ENCODE measurements around the gene LMBR1L.
A peak's percentile ranks its signal among the peaks of the same experiment; 100 is the strongest.

LMBR1L gene

DNA sequence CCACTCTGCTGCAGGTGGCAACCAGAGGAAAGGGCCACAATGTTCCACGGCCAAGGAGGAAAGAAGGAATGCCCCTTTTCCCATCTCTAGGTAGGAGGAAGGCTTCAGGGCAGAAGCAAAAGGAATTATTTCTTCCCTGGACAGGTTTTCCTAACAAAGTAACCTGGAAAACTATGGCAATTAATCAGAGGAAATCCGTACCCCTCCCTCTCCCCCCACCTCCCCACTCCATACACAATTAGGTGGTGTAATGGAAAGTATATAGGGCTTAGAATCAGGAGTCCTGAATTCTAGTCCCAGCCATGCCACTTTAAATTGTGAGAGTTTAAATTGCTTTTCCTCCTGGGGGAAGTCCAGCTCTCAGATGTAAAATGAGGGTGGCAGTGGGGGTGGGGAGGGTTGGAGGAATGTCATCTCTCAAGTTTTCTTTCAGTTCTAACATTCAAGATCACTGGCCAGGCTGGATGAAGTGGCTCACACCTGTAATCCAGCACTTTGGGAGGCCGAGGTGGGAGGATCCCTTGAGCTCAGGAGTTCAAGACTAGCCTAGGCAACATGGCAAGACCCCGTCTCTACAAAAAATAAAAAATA, 17.7 kb downstream of the LMBR1L start:
- peak; percentile 26 for DNase-seq (ENCODE audit: low spot score)
- in situ Hi-C loops (cut with MboI; ENCODE audit: low sequenced_read_pairs, unreplicated experiment): no loop called here
- TF ChIP-seq, protein P1, sequence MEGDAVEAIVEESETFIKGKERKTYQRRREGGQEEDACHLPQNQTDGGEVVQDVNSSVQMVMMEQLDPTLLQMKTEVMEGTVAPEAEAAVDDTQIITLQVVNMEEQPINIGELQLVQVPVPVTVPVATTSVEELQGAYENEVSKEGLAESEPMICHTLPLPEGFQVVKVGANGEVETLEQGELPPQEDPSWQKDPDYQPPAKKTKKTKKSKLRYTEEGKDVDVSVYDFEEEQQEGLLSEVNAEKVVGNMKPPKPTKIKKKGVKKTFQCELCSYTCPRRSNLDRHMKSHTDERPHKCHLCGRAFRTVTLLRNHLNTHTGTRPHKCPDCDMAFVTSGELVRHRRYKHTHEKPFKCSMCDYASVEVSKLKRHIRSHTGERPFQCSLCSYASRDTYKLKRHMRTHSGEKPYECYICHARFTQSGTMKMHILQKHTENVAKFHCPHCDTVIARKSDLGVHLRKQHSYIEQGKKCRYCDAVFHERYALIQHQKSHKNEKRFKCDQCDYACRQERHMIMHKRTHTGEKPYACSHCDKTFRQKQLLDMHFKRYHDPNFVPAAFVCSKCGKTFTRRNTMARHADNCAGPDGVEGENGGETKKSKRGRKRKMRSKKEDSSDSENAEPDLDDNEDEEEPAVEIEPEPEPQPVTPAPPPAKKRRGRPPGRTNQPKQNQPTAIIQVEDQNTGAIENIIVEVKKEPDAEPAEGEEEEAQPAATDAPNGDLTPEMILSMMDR (IDR thresholded peaks at IDR 0.05; ENCODE audit: borderline replicate concordance, control extremely low read depth, extremely low read depth, insufficient read depth, missing control alignments): no peak

DNA sequence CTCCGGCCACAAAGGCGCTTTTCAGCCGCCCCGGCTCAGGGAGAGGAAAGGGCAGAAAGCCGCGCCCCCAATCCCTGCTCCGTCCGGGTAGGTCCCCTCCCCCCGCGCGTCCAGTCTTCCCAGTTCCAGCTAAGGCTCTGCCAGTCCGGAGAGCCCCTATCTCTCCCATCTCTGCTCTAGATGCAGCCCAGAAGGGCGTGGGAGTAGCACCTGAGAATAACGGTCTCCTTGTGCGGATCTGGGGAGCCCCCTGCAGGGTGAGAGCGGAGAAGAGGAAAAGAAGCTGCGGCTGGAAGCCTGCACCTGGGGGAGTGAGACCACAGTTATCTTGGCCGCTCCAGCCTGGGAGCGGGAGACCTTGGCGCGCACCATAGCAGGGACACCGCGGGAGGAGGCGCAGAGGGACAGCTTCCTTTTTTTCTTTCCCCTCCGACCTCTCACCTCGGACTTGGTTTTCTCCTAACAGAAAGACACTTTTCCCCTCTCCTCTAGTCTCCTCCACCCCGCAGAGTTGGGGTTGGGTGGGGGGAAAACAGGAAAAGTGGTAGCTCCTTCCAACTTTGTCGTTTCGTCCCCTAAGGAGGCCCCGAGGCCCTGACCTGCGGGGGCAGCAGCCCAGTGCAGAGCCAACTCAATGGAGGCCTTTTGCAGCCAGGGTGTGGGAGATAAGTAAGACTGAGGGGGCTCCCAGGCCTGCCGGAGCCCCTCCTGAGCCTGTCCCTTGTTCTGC, 18.4 kb downstream of the LMBR1L start:
- in situ Hi-C loops (cut with MboI; ENCODE audit: low sequenced_read_pairs, unreplicated experiment): no loop called here
- TF ChIP-seq, protein P1 (IDR thresholded peaks at IDR 0.05; ENCODE audit: borderline replicate concordance, control extremely low read depth, extremely low read depth, insufficient read depth, missing control alignments): peak; percentile 62
- peak; percentile 86 for DNase-seq (ENCODE audit: low spot score)

DNA sequence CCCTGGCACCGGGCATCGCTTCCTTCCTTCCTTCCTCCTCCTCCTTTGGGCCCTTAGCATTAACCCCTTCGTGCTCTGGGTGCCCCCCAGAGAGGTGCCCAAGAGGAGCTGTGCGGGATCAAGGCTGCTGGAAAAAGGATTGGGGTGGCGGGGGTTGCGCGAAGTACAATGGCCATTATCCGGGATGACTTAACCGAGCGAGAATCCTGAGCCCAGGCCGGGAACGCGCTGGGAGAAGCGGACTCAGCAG, 18.9 kb downstream of the LMBR1L start:
- TF ChIP-seq, protein P1 (IDR thresholded peaks at IDR 0.05; ENCODE audit: borderline replicate concordance, control extremely low read depth, extremely low read depth, insufficient read depth, missing control alignments): no peak
- DNase-seq (ENCODE audit: low spot score): peak; percentile 32
- in situ Hi-C loops (cut with MboI; ENCODE audit: low sequenced_read_pairs, unreplicated experiment): no loop called here

DNA sequence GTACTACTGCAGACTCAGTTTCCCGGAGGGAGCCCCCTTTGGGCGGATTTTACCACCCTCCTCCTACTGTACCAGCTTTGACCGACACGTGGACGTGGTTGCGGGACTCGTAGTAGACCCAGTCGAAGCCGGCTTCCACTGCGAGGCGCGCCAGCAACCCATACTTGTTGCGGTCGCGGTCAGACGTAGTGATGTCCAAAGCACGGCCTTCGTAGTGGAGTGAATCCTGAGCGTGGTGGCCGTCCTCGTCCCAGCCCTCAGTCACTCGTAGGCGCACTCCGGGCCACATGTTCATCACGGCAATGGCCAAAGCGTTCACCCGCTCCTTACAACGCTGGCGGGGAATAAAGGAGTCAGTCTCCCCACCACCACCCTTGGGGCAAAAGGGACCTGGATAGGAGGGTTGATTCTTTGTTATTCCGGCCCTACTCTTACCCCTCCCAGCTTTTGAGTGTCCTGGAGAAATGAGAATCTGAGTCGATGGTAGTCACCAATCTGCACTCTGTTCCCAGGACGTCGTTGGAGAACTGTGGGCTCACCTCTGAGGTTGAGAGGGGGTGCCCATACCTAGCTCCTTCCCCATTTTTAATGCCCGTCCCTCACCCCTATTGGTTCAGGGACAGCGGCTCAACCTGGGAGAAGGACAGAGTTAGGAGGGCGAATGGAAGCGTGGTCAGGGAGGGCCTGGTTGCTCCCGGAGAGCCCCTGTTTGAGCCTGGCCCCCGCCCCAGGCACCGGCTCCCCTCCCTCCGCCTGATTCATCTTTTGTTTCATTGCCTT, 19.4 kb downstream of the LMBR1L start:
- in situ Hi-C loops (cut with MboI; ENCODE audit: low sequenced_read_pairs, unreplicated experiment): no loop called here
- peak; percentile 37 for DNase-seq (ENCODE audit: low spot score)
- TF ChIP-seq, protein P1 (IDR thresholded peaks at IDR 0.05; ENCODE audit: borderline replicate concordance, control extremely low read depth, extremely low read depth, insufficient read depth, missing control alignments): no peak

DNA sequence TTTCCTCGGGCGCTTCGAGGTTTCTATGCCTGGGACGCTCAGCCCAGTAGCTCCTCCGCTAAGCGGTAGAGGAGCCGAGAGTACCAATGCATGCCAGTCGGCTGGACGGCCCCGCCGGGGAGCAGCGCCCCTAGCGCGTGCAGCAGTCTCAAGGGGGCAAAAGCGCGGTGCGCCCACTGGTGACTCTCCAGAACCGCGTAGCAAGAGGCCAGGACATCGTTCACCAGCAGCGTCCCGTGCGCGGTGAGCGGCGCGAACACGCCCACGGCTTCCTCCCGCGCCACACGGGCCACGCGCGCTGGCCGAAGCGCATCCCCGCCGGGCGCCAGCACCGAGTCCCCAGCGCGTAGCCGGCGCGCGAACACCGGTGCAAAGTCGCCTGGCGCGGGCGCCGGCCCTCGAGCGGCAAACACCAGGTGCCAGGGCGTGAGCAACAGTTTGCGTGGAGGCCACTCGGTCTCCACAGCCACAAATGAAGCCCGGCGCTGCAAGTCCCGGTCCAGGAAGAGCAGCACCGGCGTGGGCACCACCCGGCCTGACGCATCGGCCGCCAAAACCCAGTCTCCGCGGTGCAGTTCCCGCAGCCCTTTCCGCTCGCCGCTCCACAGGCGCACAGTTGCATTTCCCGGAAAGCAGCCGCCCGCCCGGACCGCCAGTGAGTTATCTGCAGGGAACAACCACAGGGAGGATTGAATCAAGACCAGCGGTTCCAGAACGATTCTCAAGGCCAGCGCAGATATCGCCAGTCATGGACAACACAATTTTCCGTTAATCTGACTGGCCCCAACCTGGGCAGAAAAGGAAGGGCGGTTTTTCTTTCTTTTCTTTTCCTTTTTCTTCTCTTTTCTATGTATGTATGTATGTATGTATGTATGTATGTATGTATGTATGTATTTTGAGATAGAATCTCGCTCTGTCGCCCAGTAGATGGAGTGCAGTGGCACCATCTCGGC, 20.6 kb downstream of the LMBR1L start:
- TF ChIP-seq, protein P1 (IDR thresholded peaks at IDR 0.05; ENCODE audit: borderline replicate concordance, control extremely low read depth, extremely low read depth, insufficient read depth, missing control alignments): peak; percentile 5
- peak; percentile 34 for DNase-seq (ENCODE audit: low spot score)
- in situ Hi-C loops (cut with MboI; ENCODE audit: low sequenced_read_pairs, unreplicated experiment): no loop called here

DNA sequence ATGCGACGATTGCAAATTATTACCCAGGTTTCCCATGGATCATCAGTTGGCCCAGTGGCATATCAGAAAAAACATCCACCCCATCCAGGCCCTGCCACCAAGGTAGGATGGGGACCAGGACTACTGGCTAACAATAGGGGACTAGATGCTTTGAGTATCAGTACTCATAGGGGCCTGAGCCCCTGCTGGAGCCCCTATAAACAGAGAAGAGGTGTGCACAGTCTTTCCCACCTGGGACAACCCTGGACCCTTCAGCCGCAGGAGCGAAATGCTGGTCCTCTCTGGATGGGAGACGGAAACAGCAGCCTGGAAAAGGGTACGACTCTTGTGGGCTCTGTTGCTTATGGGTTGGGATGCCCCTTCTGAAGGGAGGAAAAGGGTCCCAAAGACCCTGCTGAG, 21.7 kb downstream of the LMBR1L start:
- in situ Hi-C loops (cut with MboI; ENCODE audit: low sequenced_read_pairs, unreplicated experiment): no loop called here
- DNase-seq (ENCODE audit: low spot score): no peak

More for the DNA sequence above, 21.7 kb downstream of the LMBR1L start:
- TF ChIP-seq, protein P1 (IDR thresholded peaks at IDR 0.05; ENCODE audit: borderline replicate concordance, control extremely low read depth, extremely low read depth, insufficient read depth, missing control alignments): no peak
